NCI-H1930 (cell line): ENCODE data around the gene CHST12.
"Not testable (repeated sequence)": the region's sequence is repeated elsewhere in the genome, so short reads cannot be mapped to it uniquely, and the experiment has no call there.

Source experiments
- DNase-seq, 2 experiments: peaks; one replicate each; lab custom pipeline; 2025; lab: John Stamatoyannopoulos, UW

Gene CHST12

GRCh38 chr7:2403718-2404648, 572 bp downstream of the CHST12 start:
- no peak for DNase-seq

DNA sequence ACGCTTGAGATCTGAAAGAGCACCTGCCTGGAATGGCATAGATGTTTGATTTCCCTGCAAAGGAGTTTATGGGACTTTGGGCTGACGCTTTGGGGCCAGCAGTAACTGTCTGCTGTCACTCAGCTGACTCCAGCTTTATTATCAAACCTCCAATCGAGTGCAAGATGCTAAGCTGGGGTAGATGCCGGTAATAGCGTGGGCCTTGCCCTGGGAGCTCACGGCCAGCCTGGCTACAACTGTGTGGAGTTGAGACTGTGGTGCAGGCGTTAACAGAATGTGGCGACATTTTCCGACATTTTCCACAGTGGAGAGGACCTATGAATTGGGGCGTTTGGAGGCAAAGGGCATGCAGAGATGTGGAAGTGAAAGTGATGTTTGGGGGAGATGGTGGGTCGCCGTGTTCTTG, 1.3 kb downstream of the CHST12 start:
- no peak for DNase-seq

DNA sequence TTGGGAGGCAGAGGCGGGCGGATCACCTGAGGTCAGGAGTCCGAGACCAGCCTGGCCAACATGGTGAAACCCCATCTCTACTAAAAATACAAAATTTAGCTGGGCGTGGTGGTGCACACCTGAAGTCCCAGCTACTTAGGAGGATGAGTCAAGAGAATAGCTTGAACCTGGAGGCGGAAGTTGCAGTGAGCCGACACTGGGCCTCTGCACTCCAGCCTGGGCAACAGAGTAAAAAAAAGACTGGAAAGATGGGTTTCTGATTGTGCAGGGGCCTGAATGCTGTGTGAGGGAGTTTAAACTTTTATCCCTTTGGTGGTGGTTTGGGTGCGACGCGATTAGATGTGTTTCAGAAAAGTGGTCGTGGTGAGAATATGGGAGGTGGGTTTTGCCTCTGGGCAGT, 1.8 kb downstream of the CHST12 start:
- no peak for DNase-seq

DNA sequence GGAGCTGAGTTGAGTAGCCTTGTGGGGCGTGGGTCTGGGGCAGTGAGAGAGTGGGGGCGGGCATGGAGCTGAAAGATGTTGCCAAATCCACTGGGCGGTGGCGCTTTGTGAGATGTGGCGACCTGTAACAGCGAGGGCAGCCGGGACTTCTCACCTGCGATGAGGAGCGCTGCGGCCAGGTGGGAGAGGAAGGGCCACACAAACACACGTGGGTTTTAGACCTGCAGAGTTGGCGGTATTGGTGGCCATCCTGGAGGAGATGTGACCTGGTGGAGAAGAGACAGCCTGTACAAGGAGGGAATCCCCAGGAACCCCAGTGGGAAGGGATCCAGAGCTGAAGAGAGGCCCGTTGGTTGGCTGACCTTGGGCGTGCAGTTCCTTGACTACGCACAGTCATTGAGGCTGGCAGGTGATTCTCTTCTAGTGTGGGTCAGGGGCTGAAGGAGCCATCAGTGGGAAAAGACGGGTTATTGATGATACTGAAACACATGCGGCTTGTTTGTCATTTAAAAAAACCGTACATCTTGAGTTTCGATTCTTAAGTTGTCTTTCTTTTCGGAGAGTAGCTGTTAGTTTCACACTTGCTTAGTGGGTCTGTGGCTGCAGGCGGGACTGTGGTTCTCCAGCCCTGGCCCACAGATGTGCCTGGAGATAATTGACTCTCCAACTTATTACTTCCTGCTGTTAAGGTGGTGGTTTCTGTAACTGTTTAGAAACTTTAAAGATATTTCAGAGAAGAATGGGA, 2.4 kb downstream of the CHST12 start:
- no peak for DNase-seq

- DNase-seq = no peak
These were observed 6.5 kb downstream of the CHST12 start for GRCh38 chr7:2409745-2410414.

DNA sequence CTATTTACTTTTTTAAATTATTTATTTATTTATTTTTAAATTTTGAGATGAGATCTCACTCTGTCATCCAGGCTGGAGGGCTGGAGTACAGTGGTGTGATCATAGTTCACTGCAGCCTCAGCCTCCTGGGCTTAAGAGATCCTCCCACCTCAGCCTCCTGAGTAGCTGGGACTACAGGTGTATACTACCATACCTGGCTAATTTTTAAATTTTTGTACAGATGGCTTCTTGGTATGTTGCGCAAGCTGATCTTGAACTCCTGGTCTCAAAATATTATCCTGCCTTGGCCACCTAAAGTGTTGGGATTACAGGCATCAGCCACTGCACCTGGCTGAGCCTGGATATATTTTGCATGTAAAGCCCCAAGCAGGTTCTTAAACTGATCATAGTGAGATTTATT, 7.6 kb downstream of the CHST12 start:
- DNase-seq = no peak

- DNase-seq = no peak
These were observed 8.6 kb downstream of the CHST12 start for GRCh38 chr7:2411815-2412586.

- no peak for DNase-seq
These were observed 9.3 kb downstream of the CHST12 start for GRCh38 chr7:2412587-2413201.

- no peak for DNase-seq
These were observed 12.7 kb downstream of the CHST12 start for GRCh38 chr7:2416063-2416462.

DNA sequence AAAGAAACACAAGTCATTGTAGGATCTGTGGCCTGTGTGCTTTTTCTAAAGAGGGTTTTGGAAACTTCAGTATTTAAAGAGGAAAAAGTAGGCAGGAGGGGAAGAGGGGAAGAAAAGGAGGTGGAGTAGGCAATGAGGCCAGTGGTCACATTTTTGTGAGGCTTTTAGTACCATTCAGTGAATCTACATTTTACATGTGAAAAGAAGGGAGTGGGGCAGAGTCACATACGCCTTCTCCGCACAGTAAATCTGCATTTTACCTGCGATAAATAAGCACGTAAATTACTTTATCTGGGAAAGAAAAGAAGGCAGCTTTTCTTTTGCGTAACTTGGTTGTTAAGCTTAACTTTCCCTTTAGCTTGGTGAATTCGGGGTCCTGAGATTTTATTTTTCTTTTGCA, 13.2 kb downstream of the CHST12 start:
- DNase-seq = no peak

DNA sequence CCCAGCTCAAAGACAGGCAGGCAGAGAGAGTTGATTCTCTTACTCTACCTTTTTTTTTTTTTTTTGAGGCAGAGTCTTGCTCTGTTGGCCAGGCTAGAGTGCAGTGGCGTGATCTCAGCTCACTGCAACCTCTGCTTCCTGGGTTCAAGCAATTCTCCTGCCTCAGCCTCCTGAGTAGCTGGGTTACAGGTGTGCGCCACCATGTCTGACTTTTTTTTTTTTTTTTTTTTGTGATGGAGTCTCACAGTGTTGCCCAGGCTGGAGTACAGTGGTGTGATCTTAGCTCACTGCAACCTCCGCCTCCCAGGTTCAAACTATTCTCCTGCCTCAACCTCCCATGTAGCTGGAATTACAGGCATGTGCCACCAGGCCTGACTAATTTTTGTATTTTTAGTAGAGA, 13.8 kb downstream of the CHST12 start:
- DNase-seq = not testable (repeated sequence)

DNA sequence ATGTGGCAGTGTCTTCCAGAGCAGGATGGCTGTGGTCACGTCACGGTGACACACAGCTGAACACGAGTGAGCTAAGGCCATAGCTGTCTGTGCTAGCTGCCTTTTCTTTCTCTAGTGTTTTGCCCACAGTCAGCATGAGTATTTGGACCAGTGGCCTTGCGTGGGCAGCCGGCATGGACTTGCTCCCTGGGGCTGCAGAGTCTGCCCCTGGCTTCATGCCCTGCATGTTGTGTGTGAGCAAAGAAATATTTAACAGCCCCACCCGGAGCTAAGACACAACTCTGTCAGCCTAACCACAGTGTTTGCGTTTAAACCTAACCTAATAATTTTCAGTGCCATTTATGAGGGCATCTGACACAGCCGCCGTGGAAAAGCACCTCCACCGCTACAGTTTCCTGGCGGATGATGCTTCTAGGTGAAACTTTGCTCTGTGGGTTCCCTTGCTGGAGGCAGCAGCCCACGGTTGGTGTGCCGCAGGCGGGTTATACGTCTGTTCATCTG, 14.6 kb downstream of the CHST12 start:
- DNase-seq = no peak

GRCh38 chr7:2420216-2420933, 17.0 kb downstream of the CHST12 start:
- no peak for DNase-seq

DNA sequence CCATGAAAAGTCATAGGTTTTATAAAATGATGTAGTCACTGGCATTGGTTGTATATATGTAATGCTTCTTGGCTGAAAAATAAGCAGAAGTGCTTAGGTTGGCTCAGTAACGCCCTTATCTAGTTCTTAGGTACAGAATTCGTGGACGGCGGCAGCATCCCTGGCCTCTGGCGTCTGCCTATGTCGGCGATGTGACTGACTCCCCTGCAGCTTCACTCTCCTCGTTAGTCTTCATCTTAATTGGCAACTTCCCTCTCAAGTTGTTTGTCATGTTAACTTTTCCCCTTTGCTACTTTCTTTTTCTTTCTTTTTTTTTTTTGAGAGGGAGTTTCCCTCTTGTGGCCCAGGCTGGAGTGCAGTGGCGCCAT, 18.5 kb downstream of the CHST12 start:
- no peak for DNase-seq

DNA sequence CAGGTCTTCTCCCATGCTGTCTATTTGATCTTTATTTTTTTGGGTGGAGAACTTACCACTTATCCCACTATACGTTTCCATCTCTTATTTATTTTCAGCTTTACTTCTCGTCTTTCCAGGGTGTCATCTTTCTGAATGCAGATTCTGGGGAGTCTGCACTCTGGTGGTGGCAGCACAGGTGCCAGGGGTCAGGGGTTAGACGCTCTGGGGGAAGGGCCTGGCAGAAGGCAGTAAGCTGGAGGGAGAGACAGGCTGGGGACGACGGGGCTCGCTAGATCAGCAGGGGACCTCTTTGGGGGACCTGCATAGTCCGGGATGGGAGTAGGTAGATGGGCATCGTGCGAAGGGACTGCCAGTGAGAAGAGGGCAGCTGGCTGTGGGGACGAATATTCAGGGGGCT, 22.3 kb downstream of the CHST12 start:
- DNase-seq = no peak

GRCh38 chr7:2431260-2431867, 28.0 kb downstream of the CHST12 start:
- DNase-seq = no peak

- DNase-seq = no peak
These were observed 29.7 kb downstream of the CHST12 start for GRCh38 chr7:2432910-2433712.

GRCh38 chr7:2433713-2434550, 30.5 kb downstream of the CHST12 start:
- DNase-seq = no peak
